Stimulated activated CD4-positive, alpha-beta T cell treated with anti-CD3 and anti-CD28 coated beads, Interleukin-1b, Interleukin-23, amount 100 ng/mL, for 4 hours (primary cell): ENCODE measurements around the gene PCLO.
"Not testable (repeated sequence)": the region's sequence is repeated elsewhere in the genome, so short reads cannot be mapped to it uniquely, and the experiment has no call there.

Experiments
- DNase-seq, 2 donors: peaks; one replicate each; pipeline ENCODE4 v3.0.0-alpha.2; 2020; ENCODE audit warnings: low read depth in 2 of 2

Gene PCLO

GRCh38 chr7:82741493-82741892 is 421.2 kb downstream of the PCLO start:
- no peak for DNase-seq

DNA sequence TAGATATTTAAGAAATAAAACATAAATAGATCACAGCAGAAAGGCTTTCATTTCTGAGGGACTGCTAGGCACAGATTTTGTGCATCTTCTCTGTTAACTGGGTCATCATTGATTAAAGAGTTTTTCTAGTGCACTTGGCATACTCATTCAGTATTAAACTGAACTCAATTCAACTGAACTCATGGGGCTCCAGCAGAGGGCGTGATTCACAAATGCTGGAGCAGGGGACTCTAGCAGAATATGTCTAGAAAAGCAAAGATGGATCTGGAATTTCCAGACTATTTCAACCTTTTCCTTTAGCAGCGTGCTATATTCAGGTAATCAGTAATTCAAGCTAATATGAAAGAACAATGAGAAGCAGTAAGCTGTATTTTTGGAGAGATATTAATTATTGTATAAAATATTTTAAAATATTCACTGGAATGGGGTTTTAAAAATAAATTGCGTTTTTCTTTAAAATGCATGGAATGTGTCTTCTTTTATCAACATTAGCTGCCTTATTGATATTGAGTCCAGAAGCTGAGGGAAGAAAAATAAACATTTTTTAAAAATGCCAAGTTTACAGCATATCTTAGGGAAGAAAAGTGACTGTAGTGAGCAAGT is 422.3 kb downstream of the PCLO start:
- DNase-seq = no peak

DNA sequence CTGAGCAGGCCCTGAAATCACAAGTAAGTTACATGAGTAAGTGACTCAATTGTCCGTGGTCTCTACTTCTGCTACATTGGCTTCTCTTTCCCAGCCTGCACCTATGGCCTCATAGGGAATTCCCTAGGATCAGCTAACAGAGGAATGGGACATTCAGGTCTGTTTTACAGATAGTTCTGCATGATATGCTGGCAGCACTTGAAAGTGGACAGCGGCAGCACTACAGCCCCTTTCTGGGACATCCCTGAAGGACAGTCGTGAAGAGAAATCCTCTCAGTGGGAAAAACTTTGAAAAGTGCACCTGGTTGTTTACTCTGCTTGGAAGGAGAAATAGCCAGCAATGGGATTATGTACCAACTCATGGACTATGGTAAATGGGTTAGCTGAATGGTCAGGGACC is 426.1 kb downstream of the PCLO start:
- DNase-seq = no peak

- DNase-seq = no peak
Measured at GRCh38 chr7:82732677-82733076, 430.0 kb downstream of the PCLO start.

DNA sequence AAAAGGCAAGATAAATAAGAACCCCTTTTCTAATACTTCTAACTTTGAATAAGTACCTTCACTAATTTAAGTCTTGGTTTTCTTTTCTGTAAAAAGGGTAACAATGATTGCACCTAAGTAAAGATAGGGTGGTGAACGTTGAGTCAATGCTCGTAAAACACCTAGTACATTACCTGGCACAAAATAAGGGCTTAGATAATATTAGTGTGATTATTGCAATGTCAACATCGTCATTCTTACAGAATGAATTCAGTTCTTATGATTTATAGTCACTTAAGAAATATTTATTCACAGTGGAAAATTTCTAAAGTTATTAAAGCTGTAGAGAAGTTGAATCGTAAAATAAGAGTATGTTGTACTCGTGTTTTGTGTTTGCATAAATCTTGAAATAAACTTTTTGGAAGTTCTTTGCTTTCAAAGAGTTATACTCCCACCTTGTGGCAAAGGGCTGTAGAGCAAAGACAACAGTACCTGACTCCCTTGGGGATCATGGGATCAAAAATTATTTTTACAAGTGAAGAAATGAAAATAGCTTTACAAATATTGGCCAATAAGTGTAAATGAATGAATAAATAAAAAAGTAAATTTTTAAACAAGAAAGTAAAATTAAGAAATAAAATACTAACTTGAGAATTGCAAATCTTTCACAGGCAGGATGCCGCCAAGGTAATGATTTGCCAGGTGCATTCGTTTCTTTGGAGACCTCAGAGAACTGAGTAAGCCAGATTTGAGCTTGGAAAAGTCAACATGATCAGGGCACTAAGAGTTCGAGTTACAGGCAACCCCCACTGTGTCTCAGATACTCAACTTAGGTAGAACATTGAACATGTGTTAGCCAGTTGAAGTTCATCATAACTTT is 433.3 kb downstream of the PCLO start:
- DNase-seq = no peak

DNA sequence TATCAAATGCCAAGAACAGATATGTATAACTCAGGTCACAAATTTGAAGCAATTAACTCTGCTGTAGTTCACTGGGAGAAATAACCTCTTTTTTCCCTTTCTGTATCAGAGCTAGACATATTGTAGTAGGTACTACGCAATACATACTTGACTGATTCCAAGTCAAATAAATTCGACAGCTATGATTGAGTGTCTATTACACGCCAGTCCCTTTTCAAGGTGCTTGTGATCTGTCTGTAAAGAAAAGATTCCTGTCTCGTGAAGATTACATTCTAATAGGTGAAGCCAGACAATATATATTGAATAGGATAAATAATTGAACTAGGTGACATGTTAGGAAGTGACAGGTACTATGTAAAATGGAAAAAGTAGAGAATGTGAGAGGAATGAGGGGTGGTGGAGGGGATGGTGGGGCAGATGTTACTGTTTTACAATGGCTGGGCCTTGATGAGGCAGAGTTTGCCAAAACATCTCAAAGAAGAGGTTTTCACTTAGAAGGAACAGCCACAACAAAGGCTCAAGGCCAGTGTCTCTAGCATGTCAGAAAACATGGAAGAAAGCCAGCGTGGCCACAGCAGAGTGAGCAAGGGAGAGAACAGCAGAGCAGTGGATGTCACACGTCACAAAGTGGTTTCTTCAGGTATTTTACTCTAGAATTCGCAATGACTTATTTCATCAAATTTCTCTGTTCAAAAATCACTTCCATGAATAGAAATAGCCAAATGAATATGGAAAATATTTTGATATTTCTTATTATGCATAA is 436.5 kb downstream of the PCLO start:
- no peak for DNase-seq

GRCh38 chr7:82723411-82723810 is 439.3 kb downstream of the PCLO start:
- no peak for DNase-seq

DNA sequence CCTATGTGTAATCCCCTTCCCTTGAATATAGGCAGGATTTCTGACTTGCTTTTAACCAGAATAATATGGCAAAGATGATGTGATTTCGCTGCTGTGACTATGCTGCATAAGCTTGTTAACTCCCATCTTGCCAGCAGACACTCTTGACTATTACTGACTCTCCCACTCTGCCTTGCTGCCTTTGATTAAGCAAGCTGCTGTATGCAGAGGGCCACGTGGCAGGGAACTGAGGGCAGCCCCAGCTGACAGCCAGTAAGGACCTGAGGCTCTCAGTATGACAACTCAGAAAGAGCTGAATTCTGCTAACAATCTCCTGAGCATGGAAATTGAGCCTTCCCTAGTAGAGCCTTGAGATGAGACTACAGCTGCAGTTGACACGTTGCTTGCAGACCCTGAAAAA is 439.7 kb downstream of the PCLO start:
- DNase-seq = no peak

- no peak for DNase-seq
Measured at GRCh38 chr7:82715344-82715743, 447.3 kb downstream of the PCLO start.

- DNase-seq = no peak
Measured at GRCh38 chr7:82714883-82715282, 447.8 kb downstream of the PCLO start.

- DNase-seq = no peak
Measured at GRCh38 chr7:82713506-82713905, 449.2 kb downstream of the PCLO start.

DNA sequence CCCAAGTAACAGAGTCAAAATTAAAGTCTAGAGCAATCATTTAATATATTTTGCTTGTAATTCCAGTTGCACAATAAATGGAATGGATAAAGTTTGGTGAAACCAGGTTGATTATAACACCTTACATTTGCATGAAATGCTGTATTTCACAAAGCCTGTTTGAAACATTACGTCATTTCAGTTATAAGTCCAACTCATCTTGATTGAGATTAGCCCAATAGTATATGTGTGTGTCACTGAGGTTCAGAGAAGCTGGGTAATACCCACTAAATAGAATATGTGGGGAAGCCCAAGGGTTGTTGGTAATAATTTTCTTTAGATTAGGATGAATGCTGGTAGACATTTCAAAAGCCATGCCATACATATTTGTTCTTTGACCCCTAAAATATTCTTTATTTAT is 456.3 kb downstream of the PCLO start:
- DNase-seq = not testable (repeated sequence)

DNA sequence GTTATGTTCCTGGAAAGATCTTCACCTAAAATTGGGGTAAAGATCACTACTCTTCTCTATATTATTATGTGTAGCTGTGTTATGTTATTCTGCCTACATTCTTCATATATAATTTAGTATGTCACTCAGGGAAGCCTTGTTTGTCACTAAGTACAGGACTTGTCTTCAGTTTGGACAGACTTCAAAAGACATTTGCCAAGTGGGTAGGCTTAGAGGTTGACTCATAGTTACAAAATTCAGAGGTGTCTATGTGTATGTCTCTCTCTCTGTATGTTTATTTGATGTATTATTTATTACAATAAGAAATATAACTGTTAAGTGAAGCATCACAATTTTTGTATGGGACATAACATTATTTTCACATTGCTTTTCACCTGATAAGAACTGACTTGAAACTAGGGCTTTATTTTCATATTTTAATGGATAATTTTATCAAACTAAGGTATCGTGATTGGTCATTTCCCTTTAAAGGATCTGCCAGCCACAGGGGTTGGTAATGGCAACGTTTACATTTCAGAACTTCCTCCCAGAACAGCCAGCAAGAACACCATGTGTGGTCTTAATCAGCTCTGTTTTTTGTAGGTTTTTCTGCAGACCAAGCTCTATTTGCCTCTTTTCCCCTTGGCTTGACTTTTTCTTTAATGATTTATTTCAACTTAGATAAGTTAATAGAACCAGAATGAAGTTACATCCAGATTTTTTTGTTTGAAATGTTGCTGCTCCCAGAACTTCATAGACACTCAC is 457.0 kb downstream of the PCLO start:
- DNase-seq = no peak

DNA sequence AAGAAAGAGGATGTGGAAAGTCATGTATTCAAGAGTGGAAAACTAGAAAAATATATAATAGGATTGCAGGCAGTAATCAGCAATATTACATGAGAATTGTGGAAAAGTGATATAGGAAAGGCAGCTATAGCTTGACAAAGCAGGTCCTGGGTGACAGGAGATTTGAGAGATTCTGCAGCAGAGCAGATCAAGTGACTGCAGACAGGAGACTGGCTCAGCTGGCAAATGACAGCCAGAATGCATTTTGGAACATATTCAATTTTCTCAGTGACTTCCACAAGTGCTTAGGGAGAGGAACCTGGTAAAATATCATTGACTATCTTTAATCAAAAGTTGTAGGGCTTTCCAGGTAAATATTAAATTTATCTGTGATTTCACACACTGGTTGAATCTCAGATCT is 458.6 kb downstream of the PCLO start:
- DNase-seq = no peak
